Heart left ventricle (tissue), 16 donors: ENCODE measurements around the gene TCF7. TPM values are rescaled to one million over a fixed set of nuclear protein-coding genes. Genes with fewer than 3 reads are reported as not detected.
"Not testable (repeated sequence)": the region's sequence is repeated elsewhere in the genome, so short reads cannot be mapped to it uniquely, and the experiment has no call there.

Experiments
- ATAC-seq, 4 donors: fragments of 200-7000 bp; cut with Tn5 transposase; one replicate each; pipeline ENCODE4 v1.9.1; 2020 to 2022; ENCODE audit warnings: moderate library complexity in 4 of 4, mild to moderate bottlenecking in 3 of 4, moderate number of reproducible peaks in 1 of 4
- DNase-seq, 5 donors: peaks; one replicate each; pipeline ENCODE4 v3.0.0-alpha.2; 2020
- H3K27ac ChIP-seq, 12 donors: fragments of 200-600 bp; sonication (generic) in 4 of 12; one replicate each; pipeline versions ENCODE4 v1.5.0 to v1.8.0; 2016 to 2022; ENCODE audit warnings: mild to moderate bottlenecking in 2 of 12
- H3K27me3 ChIP-seq, 9 donors: fragments of 200-600 bp; sonication (generic) in 2 of 9; one replicate each; pipeline versions ENCODE4 v1.5.1 to v1.8.0; 2016 to 2022; ENCODE audit warnings: mild to moderate bottlenecking in 3 of 9
- H3K36me3 ChIP-seq, 9 donors: fragments of 200-600 bp; sonication (generic) in 2 of 9; one replicate each; pipeline versions ENCODE4 v1.5.0 to v1.8.0; 2018 to 2022; ENCODE audit warnings: mild to moderate bottlenecking in 2 of 9
- H3K4me1 ChIP-seq, 12 donors: fragments of 200-600 bp; sonication (generic) in 4 of 12; one replicate each; pipeline versions ENCODE4 v1.5.0 to v1.8.0; 2016 to 2022; ENCODE audit warnings: mild to moderate bottlenecking in 3 of 12
- H3K4me3 ChIP-seq, 12 donors: fragments of 200-600 bp; sonication (generic) in 4 of 12; one replicate each; pipeline versions ENCODE4 v1.5.0 to v1.8.0; 2017 to 2022; ENCODE audit warnings: mild to moderate bottlenecking in 9 of 12, moderate library complexity in 4 of 12
- H3K9me3 ChIP-seq, 12 donors: fragments of 200-600 bp; sonication (generic) in 4 of 12; one replicate each; pipeline versions ENCODE4 v1.5.0 to v1.8.0; 2016 to 2022; ENCODE audit warnings: mild to moderate bottlenecking in 1 of 12
- POLR2A ChIP-seq, 2 donors: fragments of 450-650 bp; IDR thresholded peaks; one replicate each; pipeline ENCODE4 v1.6.1; 2017; ENCODE audit warnings: antibody characterized with exemption in 2 of 2, mild to moderate bottlenecking in 2 of 2, moderate library complexity in 2 of 2
- WGBS, 4 donors: extraction: QIAGEN DNeasy Blood & Tissue Kit in 2 of 4; methylation state at CpG; one replicate each; pipeline versions ENCODE4 v1.1.5 to v1.1.7; 2013 to 2018; 5-methylcytosine and 5-hydroxymethylcytosine counted together
- intact Hi-C, 10 donors: fragments of 100-400 bp; cut with DNase I; formaldehyde crosslinking; loops; one replicate each; pipeline versions ENCODE4 v1.11.1 to v1.14.2; 2022
- polyA plus RNA-seq, 2 donors: library from polyadenylated mRNA; stranded (reverse); fragments of 200-250 nt; gene quantifications; one replicate each; pipeline ENCODE4 v1.2.3, GENCODE V29; 2013
- total RNA-seq, 9 donors: library from RNA; depleted of rRNA in 2 of 9; stranded (reverse); fragments of >200 nt in 2 of 9; fragmentation: NEBNext Ultra II Directional in 3 of 9; extraction: Animal tissue kit (Norgen Biotek cat#: 25700) in 3 of 9; gene quantifications; one replicate each; pipeline versions ENCODE4 v1.1.0 to v1.2.4, GENCODE V29; 2016 to 2023
- TF ChIP-seq, protein P1 (sequence below), 12 donors: fragments of 200-600 bp; sonication (generic) in 4 of 12; IDR thresholded peaks; one replicate each; pipeline versions ENCODE4 v1.5.0 to v1.8.0; 2018 to 2022; ENCODE audit warnings: antibody characterized with exemption in 12 of 12, mild to moderate bottlenecking in 5 of 12
- donor health status: ischemic (EF 13 %, LVEDD 7.1; RV severe dilation, severe dysfunction).
- donor health status: healthy with polysubstance abuse.
- donor health status: DM: no; HTN: yes; CAD: no.
- donor health status: DM: no; HTN: no; CAD: no.
- donor health status: ischemic (EF 25% LVEDD 6.9; RV normal size, moderate dysfunction).
- donor health status: ischemic (EF 25% LVEDD 5.7; RV mildly dilated, moderate dysfunction).
- donor health status: healthy.
- donor health status: DM: yes; HTN: yes; CAD: no.
- donor health status: ischemic (EF 35%, LVEDD 5.7; RV mildly dilated, moderate dysfunction).
- donor health status: nonischemic (EF 11% LVEDD 7.7; RV severe dilation, severe dysfunction).
- donor health status: DM: yes; HTN: yes; CAD: no.
- donor health status: PGD.
- donor health status: ischemic (EF 29% LVEDD 5.4; RV normal size, mild dysfunction).
- donor health status: nonischemic (EF 23%, LVEDD 6.1; RV moderate dilation, normal function).

TCF7 gene
- total and polyA plus RNA-seq, 11 donors = 0.79 to 5.2 (median 1.9) TPM

- peaks cover 0 to 47% (median 28%) of the 10 kb centered on the region in 12 donors for H3K4me1 ChIP-seq
- WGBS, 4 donors = 90 to 95% (median 93%) methylated on average over 6 of the region's 6 CpGs
- H3K36me3 ChIP-seq = peaks cover 0 to 100% (median 91%) of the 10 kb centered on the region in 9 donors
- no peak overlapping the region for H3K4me3 ChIP-seq
- TF ChIP-seq POLR2A (IDR thresholded peaks at IDR 0.05) = no peak
- TF ChIP-seq, protein P1, sequence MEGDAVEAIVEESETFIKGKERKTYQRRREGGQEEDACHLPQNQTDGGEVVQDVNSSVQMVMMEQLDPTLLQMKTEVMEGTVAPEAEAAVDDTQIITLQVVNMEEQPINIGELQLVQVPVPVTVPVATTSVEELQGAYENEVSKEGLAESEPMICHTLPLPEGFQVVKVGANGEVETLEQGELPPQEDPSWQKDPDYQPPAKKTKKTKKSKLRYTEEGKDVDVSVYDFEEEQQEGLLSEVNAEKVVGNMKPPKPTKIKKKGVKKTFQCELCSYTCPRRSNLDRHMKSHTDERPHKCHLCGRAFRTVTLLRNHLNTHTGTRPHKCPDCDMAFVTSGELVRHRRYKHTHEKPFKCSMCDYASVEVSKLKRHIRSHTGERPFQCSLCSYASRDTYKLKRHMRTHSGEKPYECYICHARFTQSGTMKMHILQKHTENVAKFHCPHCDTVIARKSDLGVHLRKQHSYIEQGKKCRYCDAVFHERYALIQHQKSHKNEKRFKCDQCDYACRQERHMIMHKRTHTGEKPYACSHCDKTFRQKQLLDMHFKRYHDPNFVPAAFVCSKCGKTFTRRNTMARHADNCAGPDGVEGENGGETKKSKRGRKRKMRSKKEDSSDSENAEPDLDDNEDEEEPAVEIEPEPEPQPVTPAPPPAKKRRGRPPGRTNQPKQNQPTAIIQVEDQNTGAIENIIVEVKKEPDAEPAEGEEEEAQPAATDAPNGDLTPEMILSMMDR (IDR thresholded peaks at IDR 0.05) = no peak
- DNase-seq (no peak), ATAC-seq (no peak)
- H3K27ac ChIP-seq = no peak overlapping the region
- H3K27me3 ChIP-seq = no peaks in the 10 kb centered on the region
- intact Hi-C loops = loop anchor here in 2 of 10 donors (5.0 kb wide), 2 partner anchors 47 to 107 kb away; no protein-coding TSS in a partner anchor
- no peaks in the 10 kb centered on the region for H3K9me3 ChIP-seq
Observed at GRCh38 chr5:134148986-134149539, 34.6 kb downstream of the TCF7 start.

DNA sequence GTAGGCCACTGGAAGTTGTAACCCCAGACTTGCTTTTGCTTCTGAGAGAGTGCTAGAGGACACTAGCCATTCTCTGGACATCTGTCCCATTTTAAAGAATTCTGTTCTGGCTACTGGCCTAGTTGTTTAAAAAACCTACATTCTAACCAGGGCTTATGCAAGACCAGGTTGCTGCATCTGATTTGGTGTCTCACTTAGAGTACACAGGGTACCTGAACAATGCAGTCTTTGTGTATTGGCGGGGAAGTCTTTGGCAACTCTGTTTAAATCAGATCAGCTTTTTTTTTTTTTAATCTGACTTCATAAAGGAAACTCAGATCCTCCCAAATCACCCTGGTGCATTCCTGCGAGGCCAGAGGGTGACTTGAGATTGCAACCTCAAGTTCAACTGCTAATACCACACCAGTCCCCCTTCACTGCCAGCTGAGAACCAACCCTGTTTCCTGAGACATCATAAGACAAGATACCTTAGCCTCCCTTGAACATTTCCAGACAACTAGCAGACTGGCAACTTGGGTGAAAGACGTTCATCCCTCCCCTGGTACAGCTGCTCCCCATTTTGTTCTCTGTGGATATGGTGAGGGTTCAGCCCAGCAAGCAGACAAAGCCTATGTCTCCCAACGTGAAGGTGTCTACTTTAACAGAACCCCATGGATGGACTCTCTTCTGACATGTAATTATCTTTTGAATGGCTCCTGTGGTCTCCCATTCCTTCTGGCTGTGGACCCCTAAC lies 35.3 kb downstream of the TCF7 start:
- ATAC-seq (no peak), DNase-seq (no peak)
- intact Hi-C loops = loop anchor here in 2 of 10 donors (5.0 kb wide), 2 partner anchors 47 to 107 kb away; no protein-coding TSS in a partner anchor
- no peaks in the 10 kb centered on the region for H3K27me3 ChIP-seq
- 68 to 77% (median 71%) methylated on average over 3 to 4 of the region's 4 CpGs for WGBS, 4 donors
- TF ChIP-seq, protein P1 (IDR thresholded peaks at IDR 0.05) = no peak
- TF ChIP-seq POLR2A (IDR thresholded peaks at IDR 0.05) = no peak
- H3K36me3 ChIP-seq = peaks cover 0 to 100% (median 94%) of the 10 kb centered on the region in 9 donors
- H3K4me1 ChIP-seq = peaks cover 0 to 47% (median 28%) of the 10 kb centered on the region in 12 donors
- no peaks in the 10 kb centered on the region for H3K9me3 ChIP-seq
- H3K27ac ChIP-seq = peak overlapping the region in 4 of 12 donors; percentile 20 to 44 (median 32)
- H3K4me3 ChIP-seq = no peak overlapping the region

GRCh38 chr5:134151723-134152122 lies 37.2 kb downstream of the TCF7 start:
- TF ChIP-seq, protein P1 (IDR thresholded peaks at IDR 0.05) = no peak
- TF ChIP-seq POLR2A (IDR thresholded peaks at IDR 0.05) = no peak
- Histone ChIP-seq H3K36me3 (peaks cover 0 to 100% (median 97%) of the 10 kb centered on the region in 9 donors), H3K4me1 (peaks cover 0 to 37% (median 26%) of the 10 kb centered on the region in 12 donors), H3K4me3 (no peak overlapping the region), H3K27me3 (no peaks in the 10 kb centered on the region), H3K27ac (no peak overlapping the region), H3K9me3 (no peaks in the 10 kb centered on the region)
- DNase-seq = no peak
- intact Hi-C loops = no loop called here
- 91 to 97% (median 92%) methylated on average over 3 of the region's 3 CpGs for WGBS, 4 donors
- no peak for ATAC-seq

DNA sequence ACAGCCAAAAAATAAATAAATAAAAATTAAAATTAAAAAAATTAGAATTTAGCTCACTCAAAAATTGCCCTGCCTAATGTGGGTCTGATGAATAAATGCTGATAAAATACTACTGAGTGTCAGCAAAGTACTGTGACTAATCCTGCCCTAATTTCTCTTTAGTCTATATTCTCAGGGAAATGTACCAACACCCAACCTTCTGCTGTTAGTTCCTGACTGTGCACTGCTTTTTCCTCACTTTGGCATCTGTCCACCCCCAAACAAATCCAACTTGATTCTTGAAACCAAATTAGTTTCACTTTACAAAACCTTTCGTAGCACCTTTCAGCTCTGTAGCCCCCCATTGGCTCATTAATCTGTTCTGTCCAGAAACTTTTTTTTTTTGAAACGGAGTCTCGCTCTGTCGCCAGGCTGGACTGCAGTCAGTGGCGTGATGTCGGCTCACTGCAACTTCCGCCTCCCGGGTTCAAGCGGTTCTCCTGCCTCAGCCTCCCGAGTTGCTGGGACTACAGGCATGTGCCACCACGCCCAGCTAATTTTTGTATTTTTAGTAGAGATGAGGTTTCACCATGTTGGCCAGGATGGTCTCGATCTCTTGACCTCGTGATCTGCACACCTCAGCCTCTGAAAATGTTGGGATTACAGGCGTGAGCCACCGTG lies 37.8 kb downstream of the TCF7 start:
- H3K36me3 ChIP-seq = peaks cover 0 to 100% (median 98%) of the 10 kb centered on the region in 9 donors
- ATAC-seq, H3K27ac ChIP-seq, H3K9me3 ChIP-seq, intact Hi-C loops, DNase-seq, H3K27me3 ChIP-seq, H3K4me3 ChIP-seq: not testable (repeated sequence)
- WGBS, 4 donors = 94 to 97% (median 96%) methylated on average over 15 of the region's 15 CpGs
- peaks cover 0 to 35% (median 26%) of the 10 kb centered on the region in 12 donors for H3K4me1 ChIP-seq
